Measurements from ENCODE around the gene OTOL1.

GRCh38 chr3:161549261-161549660, 52.7 kb downstream of the OTOL1 start:
- TF ChIP-seq CTCF (IDR thresholded peaks at IDR 0.05) (no peak), POLR2A (IDR thresholded peaks at IDR 0.05) (no peak), POLR2AphosphoS5 (IDR thresholded peaks at IDR 0.05) (no peak), EP300 (IDR thresholded peaks at IDR 0.05) (no peak)

Data from suprapubic skin (tissue), 4 donors.